ENCODE results near the gene PNRC2.

PNRC2 gene

DNA sequence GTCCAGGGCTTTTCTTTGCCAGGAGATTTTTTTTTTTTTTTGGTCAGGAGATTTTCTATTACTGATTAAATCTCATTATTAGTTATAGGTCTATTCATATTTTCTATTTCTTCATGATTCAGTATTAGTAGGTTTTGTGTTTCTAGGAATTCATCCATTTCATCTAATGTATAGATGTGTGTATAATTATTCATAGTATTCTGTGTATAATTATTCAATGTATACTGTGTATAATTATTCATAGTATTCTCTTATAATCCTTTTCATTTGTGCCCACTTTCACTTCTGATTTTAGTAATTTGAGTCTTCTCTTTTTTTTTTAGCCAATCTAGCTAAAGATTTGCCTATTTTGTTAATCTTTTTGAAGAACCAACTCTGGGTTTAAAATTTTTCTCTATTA lies 12.3 kb upstream of the PNRC2 start:
- no peak overlapping the region for H3K4me3 ChIP-seq (ENCODE audit: low read depth, low read length)

GRCh38 chr1:23953020-23953419 lies 6.6 kb upstream of the PNRC2 start:
- H3K4me3 ChIP-seq (ENCODE audit: low read depth, low read length) = no peak overlapping the region

DNA sequence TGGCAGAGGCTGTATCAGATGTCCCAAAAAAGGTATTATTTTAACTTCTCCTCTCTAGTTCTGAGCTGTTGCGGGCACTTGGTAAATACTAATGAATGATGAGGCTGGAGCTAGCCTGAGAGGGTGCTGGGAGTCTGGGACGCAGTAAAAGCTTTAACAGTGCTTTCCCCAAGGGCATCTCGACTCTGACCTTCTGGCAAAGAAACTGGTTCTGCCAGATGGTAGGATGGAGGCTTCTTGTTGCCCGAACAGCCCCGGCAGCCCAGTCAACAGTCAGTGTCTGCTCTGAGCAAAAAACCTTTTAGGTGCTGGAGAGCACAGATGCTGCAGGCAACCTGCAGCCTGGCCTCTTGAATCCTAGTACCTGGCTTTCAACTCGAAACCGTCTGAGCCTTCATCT lies 2.5 kb upstream of the PNRC2 start:
- no peak overlapping the region for H3K4me3 ChIP-seq (ENCODE audit: low read depth, low read length)

DNA sequence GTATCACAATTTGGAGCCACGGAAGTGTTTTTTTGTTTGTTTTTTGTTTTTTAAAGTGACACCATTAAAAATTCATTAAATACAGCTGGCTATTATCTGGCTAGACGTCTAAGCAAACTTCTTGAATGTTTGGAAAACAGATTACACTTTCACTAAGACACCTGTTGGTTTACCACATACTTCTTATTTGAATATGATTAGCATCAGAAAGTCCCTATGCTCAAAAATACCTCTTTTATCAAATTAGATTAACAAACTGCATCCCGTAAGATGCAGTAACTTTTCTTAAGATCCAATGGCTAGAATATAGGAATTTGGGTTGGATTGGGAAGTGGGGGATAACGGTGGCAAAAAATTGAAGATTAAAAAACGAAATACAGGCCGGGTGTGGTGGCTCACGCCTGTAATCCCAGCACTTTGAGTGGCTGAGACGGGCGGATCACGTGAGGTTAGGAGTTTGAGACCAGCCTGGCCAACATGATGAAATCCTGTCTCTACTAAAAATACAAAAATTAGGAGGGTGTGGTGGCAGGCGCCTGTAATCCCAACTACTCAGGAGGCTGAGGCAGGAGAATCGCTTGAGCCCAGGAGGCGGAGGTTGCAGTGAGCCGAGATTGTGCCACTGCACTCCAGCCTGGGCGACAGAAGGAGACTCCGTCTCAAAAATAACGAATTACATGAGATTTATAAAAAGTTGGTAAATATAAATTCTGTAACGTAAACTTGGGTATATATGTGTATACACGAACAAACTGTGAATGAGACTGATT lies 1.4 kb upstream of the PNRC2 start:
- H3K4me3 ChIP-seq (ENCODE audit: low read depth, low read length) = peak overlapping the region; percentile 90

DNA sequence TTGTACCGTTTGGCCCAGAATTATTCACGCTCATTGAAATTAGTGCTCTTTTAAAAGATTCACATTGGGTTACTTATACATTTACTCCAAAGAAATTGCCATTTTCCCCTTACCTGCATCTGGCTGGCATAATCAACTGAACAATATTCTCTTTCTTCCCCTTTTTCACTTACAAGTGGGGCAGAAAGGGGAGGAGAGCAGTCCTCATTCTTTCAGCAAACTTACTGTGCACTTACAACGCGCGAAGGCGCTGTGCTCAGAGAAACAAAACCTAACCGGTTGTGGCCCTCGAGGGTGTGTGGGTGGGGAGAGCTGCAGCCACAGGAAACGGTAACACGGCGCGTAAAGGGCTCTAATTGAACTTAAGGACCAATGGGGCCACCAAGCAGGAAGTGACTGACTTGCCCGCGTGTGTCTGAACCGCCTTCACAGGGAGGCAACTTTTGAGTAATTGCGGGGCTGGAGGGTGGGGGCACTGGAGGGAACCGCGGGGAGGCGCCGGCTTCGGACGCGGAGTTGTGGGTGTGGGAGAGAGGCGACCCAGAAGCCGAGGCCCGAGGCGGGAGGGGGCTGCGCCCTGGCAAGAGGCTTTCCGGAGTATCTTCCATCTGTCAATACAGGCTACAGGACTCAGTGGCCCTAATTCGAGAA lies 693 bp upstream of the PNRC2 start:
- peak overlapping the region; percentile 90 for H3K4me3 ChIP-seq (ENCODE audit: low read depth, low read length)

GRCh38 chr1:23960291-23961020 lies 828 bp downstream of the PNRC2 start:
- peak overlapping the region; percentile 90 for H3K4me3 ChIP-seq (ENCODE audit: low read depth, low read length)

GRCh38 chr1:23963617-23964234 lies 4.1 kb downstream of the PNRC2 start:
- H3K4me3 ChIP-seq (ENCODE audit: low read depth, low read length) = no peak overlapping the region

DNA sequence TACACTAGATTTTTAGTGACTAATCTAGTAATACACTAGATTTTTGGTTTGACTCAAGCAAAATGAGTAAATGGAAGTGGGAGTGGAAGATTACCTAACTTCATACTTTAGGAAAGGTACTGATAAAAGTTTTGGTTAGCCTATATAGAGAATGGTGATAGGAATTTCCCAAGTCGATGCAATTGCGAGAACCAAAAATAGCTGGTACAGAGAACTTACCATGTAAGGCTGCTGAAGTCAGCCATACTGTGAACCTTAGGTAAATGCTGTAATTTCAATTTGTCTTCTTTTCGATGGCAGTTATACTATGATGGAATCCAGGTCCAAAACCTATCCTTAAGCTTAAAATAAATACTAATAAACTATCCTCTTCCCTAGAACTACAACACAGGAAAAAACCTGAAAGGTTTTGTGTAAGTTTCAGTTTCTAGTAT lies 4.6 kb downstream of the PNRC2 start:
- no peak overlapping the region for H3K4me3 ChIP-seq (ENCODE audit: low read depth, low read length)

DNA sequence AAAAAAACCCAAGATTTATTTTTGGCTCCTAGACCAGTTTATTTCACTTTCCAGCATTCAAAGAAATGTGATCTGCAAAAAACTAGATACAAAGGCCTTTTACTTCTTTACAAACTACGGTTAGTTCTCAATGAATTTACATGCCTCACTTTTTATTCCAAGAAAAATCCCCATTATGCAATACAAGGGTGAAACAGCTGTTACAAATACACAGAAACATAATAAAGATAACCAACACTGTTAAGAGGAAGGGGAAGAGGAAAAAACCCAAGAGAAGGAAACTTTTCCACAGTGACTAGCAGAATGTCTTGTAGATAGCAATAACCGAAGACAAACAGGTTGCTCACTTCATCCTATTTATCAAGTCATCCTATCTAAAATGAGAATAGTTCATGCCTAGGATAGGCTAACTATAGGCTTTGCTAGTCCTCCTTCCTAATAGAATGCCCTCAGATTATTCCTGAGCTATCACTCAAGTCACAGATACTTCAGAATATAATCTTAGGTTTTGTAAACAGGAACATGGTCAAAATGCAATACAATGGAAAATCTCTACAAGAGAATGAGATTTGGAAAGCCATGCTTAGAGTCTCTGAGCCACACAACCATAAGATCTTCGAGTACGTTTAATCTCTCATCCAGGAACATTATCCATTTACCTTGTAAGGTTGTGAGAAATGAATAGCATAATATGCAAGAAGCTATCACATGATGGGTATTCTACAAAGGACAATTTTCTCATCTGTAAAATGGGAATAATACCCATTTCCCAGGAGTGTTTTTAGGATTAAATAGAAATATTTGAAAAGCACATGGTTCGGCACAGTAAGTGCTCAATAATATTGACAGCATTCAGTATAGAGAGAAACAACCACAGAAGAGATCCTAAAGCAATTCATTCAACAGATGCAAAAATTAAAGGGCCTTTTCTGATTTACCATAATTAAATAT lies 5.4 kb downstream of the PNRC2 start:
- H3K4me3 ChIP-seq (ENCODE audit: low read depth, low read length) = no peak overlapping the region

DNA sequence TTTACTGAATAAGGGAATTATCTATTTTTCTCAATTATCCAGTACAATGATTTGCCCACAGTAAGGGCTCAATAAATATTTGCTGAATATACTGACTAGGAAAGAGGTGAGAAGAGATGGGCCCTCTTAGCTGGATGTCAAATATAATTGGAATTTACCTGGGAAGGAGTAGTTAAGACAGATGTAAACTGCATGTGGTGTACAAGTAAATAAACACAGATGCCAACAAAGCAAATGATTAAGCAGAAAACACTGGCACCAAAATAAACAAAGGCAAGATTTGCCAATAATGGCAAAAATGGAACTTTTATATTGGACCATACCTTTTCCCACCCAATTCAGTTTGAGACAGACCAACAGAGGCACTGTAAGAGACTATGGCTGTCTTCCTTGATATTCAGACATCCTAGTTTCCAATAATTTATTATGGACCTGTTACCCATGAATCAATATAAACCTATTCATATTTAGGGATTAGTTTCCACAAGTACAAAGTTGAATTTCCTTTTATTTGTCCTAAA lies 7.4 kb downstream of the PNRC2 start:
- no peak overlapping the region for H3K4me3 ChIP-seq (ENCODE audit: low read depth, low read length)

DNA sequence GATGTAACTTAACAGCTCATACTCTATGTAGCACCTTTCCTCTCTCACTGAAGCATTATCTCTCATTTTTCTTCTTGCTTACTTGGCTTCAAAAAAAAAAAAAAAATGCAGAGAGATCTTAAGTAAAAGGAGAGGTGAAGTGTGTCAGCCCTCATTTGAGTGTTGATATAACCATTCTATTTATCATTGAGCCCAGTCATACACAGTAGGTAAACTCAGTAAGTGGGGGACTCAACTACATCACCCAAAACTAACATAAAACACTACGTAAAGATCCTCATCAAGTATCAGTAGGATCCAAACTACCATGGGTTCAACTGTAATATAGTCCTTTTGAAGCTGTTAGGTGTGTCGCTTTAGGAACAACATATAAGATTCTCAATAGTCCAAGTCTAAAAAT lies 8.2 kb downstream of the PNRC2 start:
- H3K4me3 ChIP-seq (ENCODE audit: low read depth, low read length) = no peak overlapping the region

GRCh38 chr1:23977187-23977853 lies 17.7 kb downstream of the PNRC2 start:
- H3K4me3 ChIP-seq (ENCODE audit: low read depth, low read length) = no peak overlapping the region

DNA sequence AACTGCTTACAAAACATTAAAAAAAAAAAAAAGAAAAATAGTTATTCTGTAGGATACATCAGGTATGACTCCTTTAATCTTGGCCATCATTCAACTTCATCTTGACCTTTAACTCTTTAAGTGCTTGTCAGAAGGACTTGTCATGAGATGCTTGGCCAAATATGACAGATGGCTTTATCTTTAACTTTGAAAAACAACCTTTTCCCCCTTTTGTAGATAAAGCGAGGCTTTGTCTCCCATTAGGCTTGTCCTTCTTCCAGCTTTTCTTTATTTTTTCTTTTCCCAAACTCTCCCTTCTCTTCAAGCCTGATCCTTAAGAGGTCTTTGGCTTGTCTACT lies 18.2 kb downstream of the PNRC2 start:
- no peak overlapping the region for H3K4me3 ChIP-seq (ENCODE audit: low read depth, low read length)

DNA sequence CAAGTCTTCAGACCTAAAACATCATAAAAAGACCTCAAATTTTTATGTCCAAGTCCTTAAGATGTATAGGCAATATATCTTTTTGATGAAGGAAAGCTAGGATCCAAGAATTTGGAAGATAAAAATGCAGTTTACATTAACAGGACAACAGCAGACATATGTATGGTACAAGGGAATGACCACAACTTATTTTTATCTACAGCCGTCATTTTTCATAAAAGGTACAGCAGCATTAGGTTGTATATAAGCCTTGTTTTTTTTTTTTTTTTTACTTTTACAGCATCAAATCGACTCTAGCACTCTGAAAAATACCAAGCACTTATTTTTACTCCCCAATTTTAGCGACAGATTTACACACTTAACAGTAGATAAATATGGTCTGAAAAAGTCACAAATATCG lies 19.2 kb downstream of the PNRC2 start:
- H3K4me3 ChIP-seq (ENCODE audit: low read depth, low read length) = peak overlapping the region; percentile 94

DNA sequence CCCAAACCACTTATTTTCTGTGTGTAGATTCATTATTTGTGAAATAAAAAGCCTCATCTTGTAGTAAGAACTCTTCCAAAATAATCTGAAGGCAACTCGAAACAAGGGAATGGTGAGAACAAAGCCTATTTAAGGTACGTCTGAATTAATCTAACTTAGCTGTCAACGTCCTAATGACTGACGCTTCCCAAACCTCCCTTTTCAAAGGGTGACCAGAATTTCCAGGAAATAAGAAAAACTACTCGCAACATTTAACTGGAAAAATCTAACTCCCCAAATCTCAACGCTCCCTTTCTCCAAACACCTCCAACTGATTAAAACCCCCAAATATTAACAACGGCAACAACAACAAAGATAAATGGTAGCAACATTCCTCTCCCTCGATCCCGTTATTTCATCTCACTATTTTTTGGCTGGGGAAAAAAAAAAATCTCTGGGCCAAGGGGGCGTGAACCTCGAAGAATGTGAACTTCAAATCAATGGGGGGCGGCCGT lies 19.8 kb downstream of the PNRC2 start:
- peak overlapping the region; percentile 94 for H3K4me3 ChIP-seq (ENCODE audit: low read depth, low read length)

GRCh38 chr1:23979881-23980727 lies 20.5 kb downstream of the PNRC2 start, which contains the start of gene SRSF10:
Gene SRSF10 (minus strand): TSS chr1:23980327. CDS start chr1:23980255, 72 bp downstream.
- H3K4me3 ChIP-seq (ENCODE audit: low read depth, low read length) = peak within 1 kb of the TSS; percentile 94

DNA sequence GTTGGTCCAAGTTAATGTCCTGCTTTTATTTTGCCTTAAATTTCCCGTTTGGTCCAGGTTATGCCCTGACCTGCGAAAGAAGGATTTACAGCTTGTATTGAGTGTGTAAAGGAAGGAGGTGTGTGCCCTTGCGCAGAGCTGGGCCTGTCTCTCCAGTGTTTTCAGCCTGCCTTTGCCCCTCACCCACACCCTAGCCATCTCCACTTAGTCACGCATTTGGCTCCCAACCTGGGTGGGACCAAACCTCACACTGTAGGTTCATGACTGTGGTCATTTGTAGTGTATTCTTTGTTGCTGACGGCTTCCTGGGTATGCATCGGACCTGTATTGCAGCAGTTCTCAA lies 21.1 kb downstream of the PNRC2 start:
- no peak overlapping the region for H3K4me3 ChIP-seq (ENCODE audit: low read depth, low read length)

- H3K4me3 ChIP-seq (ENCODE audit: low read depth, low read length) = no peak overlapping the region
Observed at GRCh38 chr1:23984417-23985186, 25.0 kb downstream of the PNRC2 start.
